ENCODE results near the gene NINJ2.

NINJ2 gene

GRCh38 chr12:544941-545635 lies 118.2 kb downstream of the NINJ2 start:
- no peak for DNase-seq

DNA sequence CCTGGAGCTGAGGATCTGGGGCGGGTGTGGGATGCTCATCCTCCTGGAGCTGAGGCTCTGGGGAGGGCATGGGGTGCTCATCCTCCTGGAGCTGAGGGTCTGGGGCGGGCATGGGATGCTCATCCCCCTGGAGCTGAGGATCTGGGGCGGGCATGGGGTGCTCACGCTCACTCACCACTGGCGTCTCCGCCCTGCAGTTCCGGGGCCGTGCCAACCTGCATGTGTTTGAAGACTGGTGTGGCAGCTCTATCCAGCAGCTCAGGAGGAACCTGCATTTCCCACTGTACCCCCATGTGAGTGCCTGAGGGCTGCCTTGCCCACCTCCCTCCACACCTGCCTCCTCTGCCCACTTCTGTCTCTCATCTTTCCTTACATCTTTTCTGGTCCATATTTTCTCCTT lies 119.1 kb downstream of the NINJ2 start:
- no peak for DNase-seq

DNA sequence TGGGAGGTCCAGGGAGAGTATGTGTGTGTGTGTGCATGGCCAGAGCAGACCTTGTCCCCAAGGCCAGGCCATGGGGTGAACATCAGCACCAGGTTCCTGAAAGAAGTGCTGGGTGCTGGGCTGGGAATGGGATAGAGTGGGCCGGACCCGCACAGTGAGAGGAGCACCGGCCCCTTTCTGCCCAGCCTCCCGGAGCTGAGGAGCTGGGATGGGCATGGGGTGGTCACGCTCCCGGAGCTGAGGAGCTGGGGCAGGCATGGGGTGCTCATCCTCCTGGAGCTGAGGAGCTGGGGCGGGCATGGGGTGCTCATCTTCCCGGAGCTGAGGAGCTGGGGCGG lies 120.2 kb downstream of the NINJ2 start:
- DNase-seq: no peak

DNA sequence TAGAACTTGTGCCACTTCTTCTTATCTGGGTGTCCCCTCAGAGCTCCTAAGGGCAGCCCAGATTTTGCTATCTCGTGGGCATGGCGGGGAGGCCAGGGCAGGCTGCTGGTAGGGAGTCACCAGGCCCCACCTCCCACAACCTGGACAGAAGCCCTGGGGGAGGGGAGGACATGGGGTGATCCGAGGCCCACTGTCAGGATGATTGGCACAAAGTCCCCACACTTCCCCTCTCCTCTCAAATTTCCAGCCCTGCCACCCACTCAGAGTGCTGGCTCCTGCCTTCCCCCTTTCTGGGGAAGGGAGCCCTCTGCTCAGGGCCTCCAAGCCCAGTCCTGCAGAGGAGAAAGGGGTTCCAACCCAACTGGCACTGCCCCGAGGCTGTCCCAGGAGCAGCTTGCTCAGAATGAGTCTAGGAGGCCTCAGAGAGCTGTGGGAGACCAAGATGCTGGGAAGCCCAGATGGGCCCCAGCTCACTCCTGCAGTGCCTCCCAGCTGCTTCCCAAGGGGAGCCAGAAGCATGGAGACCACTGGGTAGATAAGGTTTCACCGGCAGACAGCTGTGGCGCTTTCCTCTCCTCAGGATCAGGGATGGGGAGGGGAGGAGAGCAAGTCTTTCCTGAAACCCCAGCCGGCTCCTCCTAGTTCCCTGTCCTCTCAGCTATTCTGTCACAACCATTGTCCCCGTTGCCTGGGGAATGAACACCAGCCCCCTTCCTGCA lies 120.7 kb downstream of the NINJ2 start:
- DNase-seq: no peak

- no peak for DNase-seq
Observed at GRCh38 chr12:541676-542324, 121.4 kb downstream of the NINJ2 start.

DNA sequence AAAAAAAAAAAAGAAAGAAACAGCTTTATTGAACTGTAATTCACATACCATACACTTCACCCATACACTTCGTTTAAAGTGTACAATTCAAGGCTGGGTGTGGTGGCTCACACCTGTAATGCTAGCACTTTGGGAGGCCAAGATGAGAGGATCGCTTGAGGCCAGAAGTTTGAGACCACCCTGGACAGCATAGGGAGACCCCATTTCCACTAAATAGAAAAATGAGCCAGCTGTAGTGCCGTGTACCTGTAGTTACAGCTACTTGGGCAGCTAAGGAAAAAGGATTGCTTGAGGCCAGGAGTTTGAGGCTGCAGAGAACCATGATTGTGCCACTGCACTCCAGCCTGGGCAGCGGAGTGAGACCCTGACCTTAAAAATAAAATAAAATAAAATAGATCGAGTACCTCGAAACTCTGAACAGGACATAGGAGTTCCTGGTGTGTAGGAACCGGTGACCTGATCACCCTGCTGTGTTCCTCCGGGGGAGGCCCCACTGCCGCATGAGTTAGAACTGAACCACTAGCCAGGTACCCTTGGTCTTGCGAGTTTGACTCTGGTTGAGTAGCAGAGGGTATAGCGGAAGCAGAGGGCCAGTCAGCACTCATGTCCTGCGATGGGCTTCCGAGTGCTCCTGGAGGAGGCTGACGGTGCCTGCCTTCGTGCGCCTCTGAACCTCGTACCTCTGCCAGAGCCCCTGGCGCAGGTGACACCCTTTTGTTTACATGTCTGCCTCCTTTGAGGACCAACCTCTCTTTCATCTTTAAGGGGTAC lies 123.5 kb downstream of the NINJ2 start:
- no peak for DNase-seq

GRCh38 chr12:538731-539539 lies 124.3 kb downstream of the NINJ2 start:
- DNase-seq: no peak

- no peak for DNase-seq
Observed at GRCh38 chr12:537772-538171, 125.5 kb downstream of the NINJ2 start.

DNA sequence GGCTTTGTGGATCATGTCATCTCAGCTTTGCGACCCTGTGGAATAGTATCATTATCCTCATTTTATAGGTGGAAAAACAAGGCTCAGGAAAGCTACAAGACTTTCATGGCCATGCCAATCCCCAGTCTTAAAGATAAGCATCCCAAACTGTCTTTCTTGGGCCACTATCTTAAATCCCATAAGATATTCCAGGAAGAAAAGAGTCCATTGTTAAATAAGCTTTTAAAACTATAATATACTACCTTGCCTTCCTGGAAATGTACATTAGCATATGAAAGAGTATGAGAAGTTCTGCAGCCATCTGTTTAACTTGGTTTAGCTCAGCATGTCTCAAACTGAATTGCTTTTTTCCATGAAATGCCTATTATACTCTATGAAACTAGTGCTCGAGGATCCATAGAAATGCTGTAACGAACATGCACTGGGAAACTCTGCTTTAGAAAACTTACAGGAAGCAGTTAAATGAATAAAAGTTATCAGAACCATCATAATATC lies 126.4 kb downstream of the NINJ2 start:
- DNase-seq: no peak

DNA sequence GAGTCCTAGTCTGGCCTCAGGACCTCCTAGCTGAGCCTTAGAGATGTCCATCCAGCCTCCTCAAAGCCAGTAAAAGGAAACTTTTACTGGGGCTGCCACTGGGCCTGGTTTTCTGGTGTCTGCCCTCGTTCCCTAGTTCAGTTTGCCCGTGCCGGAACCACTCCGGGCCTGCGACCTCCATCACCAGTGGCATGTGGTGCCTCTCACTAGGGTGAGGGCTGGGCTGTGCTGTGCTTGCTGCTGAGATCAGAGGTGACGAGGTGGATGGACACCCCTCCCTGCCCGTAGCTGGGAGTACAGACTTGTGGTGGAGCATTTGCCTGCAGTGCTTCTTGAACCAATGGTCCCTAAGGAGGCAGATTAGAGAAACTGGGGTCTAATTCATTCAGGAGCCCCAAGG lies 127.8 kb downstream of the NINJ2 start:
- DNase-seq: no peak

DNA sequence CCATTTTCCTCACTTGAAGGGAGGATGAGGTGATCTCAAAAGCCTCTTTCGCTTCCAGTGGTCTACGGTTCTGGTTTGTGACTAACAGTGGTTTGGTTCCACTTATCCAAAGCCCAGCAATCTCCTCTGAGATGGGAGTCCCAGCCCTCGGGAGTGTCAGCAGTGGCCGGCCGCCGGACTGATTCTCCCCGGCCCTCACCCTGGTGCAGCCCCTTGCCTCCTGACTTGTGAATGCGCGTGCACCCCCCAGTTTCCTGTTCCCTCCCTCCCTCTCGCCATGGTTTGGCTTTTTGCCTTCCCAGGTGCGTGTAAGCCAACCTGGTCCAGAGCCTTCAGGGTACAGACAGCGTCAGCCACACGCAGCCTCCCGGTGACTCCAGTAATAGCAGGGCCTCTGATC lies 129.0 kb downstream of the NINJ2 start:
- DNase-seq: no peak

DNA sequence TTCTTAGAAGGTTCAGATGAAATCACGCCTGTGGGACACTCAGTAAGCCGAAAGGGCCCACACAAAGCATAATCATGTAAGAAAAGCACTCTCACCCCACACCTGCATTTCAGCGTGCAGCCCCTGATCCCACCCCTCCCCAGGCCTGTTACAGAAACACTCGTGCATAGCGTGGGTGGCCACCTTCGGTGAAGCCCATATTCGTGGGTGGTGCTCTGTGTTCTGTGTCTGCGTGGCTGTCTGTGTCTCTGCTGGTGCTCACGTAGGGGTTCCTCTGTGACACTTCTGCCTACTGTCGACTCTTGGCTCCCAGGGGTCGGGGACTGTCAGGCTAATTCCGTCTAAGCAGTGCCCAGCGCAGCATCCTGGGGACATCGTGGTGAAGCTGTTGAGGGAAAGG lies 129.5 kb downstream of the NINJ2 start:
- DNase-seq: no peak

GRCh38 chr12:532908-533565 lies 130.2 kb downstream of the NINJ2 start:
- DNase-seq: no peak

- DNase-seq: no peak
Observed at GRCh38 chr12:531951-532585, 131.2 kb downstream of the NINJ2 start.

DNA sequence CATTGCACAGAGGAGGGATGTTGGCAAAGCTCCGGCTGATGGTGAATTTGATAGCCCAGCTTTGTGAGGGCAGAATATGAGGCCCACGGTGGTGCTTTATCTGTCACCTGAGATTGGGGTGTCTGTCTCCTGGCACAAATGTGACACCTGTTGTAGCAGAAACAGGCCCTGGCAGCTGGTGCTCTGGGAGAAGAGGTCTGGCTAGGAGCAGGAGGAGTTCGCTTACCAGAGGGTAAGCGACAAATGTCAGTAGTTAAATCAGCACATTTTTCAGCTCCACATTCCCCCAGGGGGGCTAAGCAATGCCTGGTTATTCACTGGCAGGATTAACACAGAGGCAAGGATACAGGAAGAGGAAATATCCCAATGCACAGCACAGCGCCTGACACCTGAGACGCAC lies 132.4 kb downstream of the NINJ2 start:
- no peak for DNase-seq

DNA sequence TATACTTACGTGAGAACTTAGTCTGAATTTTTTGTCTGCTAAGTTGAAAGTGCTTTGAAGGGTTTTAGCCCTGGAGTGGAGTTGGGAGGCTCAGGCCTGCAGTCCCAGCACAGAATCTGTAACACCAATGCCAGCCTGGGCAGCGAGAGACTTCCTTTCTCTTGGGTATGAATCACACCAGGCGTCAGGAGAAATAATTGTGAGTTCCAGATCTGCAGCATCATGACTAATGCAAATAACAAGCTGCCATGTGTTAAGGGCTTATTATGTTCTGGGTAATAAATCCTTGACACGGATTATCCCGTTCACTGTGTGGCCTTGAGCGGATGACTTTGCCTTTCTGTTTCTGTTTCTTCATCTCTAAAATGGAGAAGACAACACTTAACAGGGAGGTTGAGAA lies 132.9 kb downstream of the NINJ2 start:
- no peak for DNase-seq

DNA sequence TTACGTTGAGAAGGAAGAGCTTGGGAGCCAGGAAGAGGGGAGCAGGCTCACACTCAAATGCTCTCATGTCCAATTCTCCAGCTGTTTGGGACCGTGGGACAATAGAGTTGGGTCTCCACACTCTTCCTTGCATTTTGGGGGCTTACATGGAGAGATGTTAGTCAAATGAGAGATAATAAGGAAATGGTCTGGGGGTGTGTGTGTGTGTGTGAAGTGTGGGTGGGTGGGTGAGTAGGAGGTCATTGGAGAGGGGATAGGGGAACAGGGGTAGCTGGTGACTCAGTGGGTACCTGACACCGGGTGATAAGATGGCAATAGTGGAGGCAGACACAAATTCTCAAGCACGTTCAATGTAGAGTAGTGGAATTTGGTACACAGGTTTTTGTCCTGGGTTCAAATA lies 135.5 kb downstream of the NINJ2 start:
- no peak for DNase-seq

- no peak for DNase-seq
Observed at GRCh38 chr12:527241-527640, 136.0 kb downstream of the NINJ2 start.

DNA sequence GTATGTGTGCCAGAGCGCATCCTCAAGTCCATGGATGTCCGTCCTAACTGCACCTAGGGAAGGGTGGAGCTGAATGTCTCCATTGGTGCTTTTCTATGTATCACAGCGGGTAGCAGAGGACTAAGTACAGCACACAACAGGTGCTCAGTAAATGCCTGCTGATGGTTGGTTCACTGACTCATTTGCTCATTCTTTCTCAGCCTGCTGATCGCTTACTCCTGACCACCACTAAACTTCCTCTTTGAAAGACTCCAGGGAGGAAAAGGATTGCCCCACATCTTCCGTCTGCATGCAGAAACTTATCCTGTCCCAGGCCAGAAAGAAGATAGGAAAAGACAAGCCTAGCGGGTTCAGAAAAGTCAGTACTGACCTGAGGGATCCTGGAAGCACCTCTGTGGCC lies 137.2 kb downstream of the NINJ2 start:
- DNase-seq: no peak

DNA sequence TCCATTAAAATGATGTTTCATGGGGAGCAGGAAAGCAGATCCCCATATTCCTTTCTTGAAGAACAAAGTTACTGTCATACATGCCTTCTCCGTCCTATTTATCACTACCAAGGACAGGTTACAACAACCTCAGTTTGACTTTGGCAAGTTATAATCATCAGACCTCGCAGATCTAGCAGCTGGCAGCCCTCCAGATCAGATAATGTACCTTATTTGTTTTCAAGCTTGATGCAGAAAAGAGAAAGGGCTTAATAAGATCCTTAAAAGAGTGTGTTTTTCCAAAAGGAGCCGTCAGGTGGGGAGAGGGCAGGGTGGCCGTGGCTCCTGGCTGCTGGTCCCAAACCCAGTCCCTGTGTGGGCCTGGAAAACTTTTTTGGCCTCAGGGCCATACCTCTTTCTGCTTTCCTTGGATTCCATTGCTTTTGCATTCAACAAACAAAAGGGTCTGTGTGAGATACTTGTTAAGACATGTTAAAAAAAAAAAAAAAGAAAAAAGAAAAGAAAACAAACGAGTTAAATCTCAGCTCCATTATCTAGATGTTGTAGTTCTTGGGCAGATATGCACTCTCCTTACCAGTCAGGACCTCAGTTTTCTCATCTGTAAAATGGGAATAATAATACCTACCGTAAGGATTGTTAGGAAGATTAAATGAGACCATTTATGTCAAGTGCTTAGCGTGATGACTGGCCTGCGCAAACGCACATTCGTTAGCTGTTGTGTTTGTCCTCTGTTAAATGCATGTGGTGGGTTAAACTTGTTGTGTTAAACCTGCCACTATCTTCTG lies 138.9 kb downstream of the NINJ2 start:
- DNase-seq: no peak
